ENCODE data around the gene RFX5.

The RFX5 gene

DNA sequence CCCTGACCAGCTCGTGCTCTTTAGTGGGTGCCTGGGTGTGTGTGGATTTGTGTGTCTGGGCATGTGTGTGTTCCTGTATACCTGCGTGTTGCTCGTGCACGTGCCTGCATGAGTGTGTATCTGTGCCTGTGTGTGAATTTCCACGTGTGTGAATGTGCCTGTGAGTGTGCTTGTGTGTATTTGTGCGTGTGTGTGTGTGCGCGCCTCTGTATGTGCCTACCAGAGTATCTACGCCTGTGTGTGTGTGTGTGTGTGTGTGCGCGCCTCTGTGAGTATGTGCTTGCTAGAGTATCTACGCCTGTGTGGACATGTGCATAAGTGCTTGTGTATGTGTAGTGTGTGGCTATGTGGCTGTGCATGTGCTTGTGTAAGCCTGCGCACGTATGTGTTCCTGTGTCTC is 26.1 kb upstream of the RFX5 start:
- Histone ChIP-seq H3F3A (ENCODE audit: control insufficient read depth, insufficient read depth) (no peaks in the 10 kb centered on the region), H3K4me2 (ENCODE audit: low read length) (no peak overlapping the region), H3K27me3 (ENCODE audit: control insufficient read depth, low read length) (peaks cover 3% of the 10 kb centered on the region; the same call in 1 of the 2 replicates), H3K9me2 (replicated peaks; ENCODE audit: control insufficient read depth, low read length) (no peaks in the 10 kb centered on the region), H3K27ac (ENCODE audit: low read depth, low read length) (no peak overlapping the region), H4K20me1 (ENCODE audit: control insufficient read depth, insufficient read depth, low read depth, low read length) (no peaks in the 10 kb centered on the region), H3K4me3 (ENCODE audit: low read length) (no peak overlapping the region), H3K9me3 (ENCODE audit: control insufficient read depth, insufficient read depth, low read length) (no peaks in the 10 kb centered on the region), H3K36me3 (ENCODE audit: control insufficient read depth, low read length) (no peaks in the 10 kb centered on the region), H3K79me2 (ENCODE audit: control insufficient read depth, low read length) (no peaks in the 10 kb centered on the region), H3K4me1 (ENCODE audit: control insufficient read depth, low read length) (no peaks in the 10 kb centered on the region)
- TF ChIP-seq EZH2phosphoT487 (IDR thresholded peaks at IDR 0.05; ENCODE audit: borderline replicate concordance, low read length): no peak
- TF ChIP-seq, protein P1, sequence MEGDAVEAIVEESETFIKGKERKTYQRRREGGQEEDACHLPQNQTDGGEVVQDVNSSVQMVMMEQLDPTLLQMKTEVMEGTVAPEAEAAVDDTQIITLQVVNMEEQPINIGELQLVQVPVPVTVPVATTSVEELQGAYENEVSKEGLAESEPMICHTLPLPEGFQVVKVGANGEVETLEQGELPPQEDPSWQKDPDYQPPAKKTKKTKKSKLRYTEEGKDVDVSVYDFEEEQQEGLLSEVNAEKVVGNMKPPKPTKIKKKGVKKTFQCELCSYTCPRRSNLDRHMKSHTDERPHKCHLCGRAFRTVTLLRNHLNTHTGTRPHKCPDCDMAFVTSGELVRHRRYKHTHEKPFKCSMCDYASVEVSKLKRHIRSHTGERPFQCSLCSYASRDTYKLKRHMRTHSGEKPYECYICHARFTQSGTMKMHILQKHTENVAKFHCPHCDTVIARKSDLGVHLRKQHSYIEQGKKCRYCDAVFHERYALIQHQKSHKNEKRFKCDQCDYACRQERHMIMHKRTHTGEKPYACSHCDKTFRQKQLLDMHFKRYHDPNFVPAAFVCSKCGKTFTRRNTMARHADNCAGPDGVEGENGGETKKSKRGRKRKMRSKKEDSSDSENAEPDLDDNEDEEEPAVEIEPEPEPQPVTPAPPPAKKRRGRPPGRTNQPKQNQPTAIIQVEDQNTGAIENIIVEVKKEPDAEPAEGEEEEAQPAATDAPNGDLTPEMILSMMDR (IDR thresholded peaks at IDR 0.05; ENCODE audit: low read depth, low read length, poor library complexity, severe bottlenecking): no peak

DNA sequence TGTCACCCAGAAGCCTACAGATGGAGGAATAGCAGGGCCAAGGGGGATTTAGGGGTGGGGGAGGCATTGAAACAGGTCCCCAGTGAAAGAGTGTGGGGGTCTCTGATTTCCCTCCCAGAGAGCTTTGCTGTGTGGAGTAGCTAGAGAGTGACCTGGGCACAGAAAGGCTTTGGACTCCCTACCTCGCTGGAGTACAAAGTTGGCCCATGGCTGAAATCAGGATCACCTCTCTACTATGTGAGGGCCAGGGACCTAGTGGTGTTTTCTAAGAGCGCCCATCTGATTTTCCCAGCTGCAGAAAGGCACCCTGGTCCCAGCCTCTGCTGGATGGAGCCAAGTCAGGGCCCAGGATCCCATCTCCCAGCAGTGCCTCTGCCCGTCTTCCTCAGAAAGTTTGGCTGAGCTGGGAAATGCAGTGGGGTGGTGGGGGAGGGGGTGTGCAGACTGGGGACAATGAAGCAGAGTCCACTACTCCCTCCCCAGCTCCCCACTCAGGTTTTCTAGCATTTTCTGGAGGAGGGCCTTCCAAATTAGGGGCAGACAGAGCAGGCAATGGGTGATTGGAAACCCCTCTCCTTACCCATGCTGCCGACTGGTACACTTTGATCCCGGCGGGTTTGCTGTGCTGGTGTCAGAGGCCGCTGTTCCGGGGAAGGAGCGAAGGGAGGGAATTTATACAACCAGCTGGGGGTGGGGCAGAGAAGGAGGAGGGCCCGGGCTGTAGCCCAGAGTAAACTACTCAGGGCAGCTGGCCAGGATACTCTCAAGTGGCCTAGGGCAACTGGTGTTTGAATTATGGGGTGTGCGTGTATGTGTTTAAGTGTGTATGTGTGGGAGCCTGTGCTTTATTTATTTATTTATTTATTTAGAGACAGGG is 25.2 kb upstream of the RFX5 start, which contains the start of gene SELENBP1:
Gene SELENBP1 (minus strand): TSS at position 648 of the 877 bp plus-strand sequence. CDS start 64 bp downstream, at position 584.
- no peaks in the 10 kb centered on the region for H3K27me3 ChIP-seq (ENCODE audit: control insufficient read depth, low read length)
- no peaks in the 10 kb centered on the region for H3F3A ChIP-seq (ENCODE audit: control insufficient read depth, insufficient read depth)
- no peaks in the 10 kb centered on the region for H3K9me3 ChIP-seq (ENCODE audit: control insufficient read depth, insufficient read depth, low read length)
- H3K9me2 ChIP-seq (replicated peaks; ENCODE audit: control insufficient read depth, low read length): no peaks in the 10 kb centered on the region
- H3K4me3 ChIP-seq (ENCODE audit: low read length): no peak within 1 kb of the TSS
- no peaks in the 10 kb centered on the region for H3K79me2 ChIP-seq (ENCODE audit: control insufficient read depth, low read length)
- H3K4me2 ChIP-seq (ENCODE audit: low read length): no peak within 1 kb of the TSS
- H4K20me1 ChIP-seq (ENCODE audit: control insufficient read depth, insufficient read depth, low read depth, low read length): no peaks in the 10 kb centered on the region
- H3K4me1 ChIP-seq (ENCODE audit: control insufficient read depth, low read length): no peaks in the 10 kb centered on the region
- no peak within 1 kb of the TSS for H3K27ac ChIP-seq (ENCODE audit: low read depth, low read length)
- no peaks in the 10 kb centered on the region for H3K36me3 ChIP-seq (ENCODE audit: control insufficient read depth, low read length)
- TF ChIP-seq, protein P1 (IDR thresholded peaks at IDR 0.05; ENCODE audit: low read depth, low read length, poor library complexity, severe bottlenecking): no peak
- no peak for TF ChIP-seq EZH2phosphoT487 (IDR thresholded peaks at IDR 0.05; ENCODE audit: borderline replicate concordance, low read length)

DNA sequence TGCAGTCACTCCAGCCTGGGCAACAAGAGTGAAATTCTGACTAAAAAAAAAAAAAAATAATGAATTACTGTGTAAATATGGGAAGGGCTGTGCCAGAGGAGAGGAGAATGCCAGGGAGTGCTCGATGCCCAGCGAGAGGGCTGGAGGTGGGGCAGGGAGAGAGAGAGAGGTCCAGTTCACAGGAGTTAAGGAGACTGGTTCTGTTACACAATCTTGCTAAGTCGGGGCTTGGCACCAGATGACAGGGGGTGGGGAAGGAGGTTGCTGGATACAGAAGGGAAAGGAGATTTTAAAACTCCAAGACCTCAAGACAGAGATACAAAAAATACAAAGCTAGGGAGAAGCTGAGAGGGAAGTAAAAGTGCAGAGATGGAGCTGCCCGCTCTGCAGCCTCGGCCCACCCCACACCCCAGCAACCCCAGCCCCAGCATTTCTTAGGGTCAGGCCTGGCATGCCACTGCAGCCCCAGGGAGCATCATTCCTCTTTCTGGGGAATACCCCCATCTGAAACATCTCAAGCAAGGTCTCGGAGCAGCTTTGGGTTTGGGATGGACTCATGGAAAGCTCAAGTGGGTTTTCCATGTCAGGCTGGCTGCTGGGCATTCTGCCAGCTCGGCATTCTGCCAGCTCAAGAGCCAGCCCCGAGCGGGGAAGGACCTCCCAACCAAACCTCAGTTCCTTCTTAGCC is 24.5 kb upstream of the RFX5 start:
- H3K4me2 ChIP-seq (ENCODE audit: low read length): no peak overlapping the region
- H4K20me1 ChIP-seq (ENCODE audit: control insufficient read depth, insufficient read depth, low read depth, low read length): no peaks in the 10 kb centered on the region
- no peaks in the 10 kb centered on the region for H3K79me2 ChIP-seq (ENCODE audit: control insufficient read depth, low read length)
- no peak overlapping the region for H3K4me3 ChIP-seq (ENCODE audit: low read length)
- H3K27me3 ChIP-seq (ENCODE audit: control insufficient read depth, low read length): no peaks in the 10 kb centered on the region
- H3K9me2 ChIP-seq (replicated peaks; ENCODE audit: control insufficient read depth, low read length): no peaks in the 10 kb centered on the region
- no peaks in the 10 kb centered on the region for H3K36me3 ChIP-seq (ENCODE audit: control insufficient read depth, low read length)
- H3K9me3 ChIP-seq (ENCODE audit: control insufficient read depth, insufficient read depth, low read length): no peaks in the 10 kb centered on the region
- H3K4me1 ChIP-seq (ENCODE audit: control insufficient read depth, low read length): no peaks in the 10 kb centered on the region
- no peak overlapping the region for H3K27ac ChIP-seq (ENCODE audit: low read depth, low read length)
- H3F3A ChIP-seq (ENCODE audit: control insufficient read depth, insufficient read depth): no peaks in the 10 kb centered on the region
- TF ChIP-seq, protein P1 (IDR thresholded peaks at IDR 0.05; ENCODE audit: low read depth, low read length, poor library complexity, severe bottlenecking): no peak
- TF ChIP-seq EZH2phosphoT487 (IDR thresholded peaks at IDR 0.05; ENCODE audit: borderline replicate concordance, low read length): no peak
